ENCODE results near the gene HNRNPM. TPM values are rescaled to one million over a fixed set of nuclear protein-coding genes. Genes with fewer than 3 reads are reported as not detected.

The HNRNPM gene
- total and polyA plus RNA-seq, 7 donors = 62.8 to 224 (median 83.9) TPM

- no peak for TF ChIP-seq CTCF (IDR thresholded peaks at IDR 0.05)
- TF ChIP-seq POLR2A (IDR thresholded peaks at IDR 0.05) = no peak
- TF ChIP-seq POLR2AphosphoS5 (IDR thresholded peaks at IDR 0.05) = no peak
- TF ChIP-seq EP300 (IDR thresholded peaks at IDR 0.05) = no peak
- no peak overlapping the region for H3K4me3 ChIP-seq
- H3K27ac ChIP-seq = no peak overlapping the region
- H3K36me3 ChIP-seq = peaks cover 28 to 71% (median 39%) of the 10 kb centered on the region in 4 donors
- intact Hi-C loops (cut with DNase I) = no loop called here
- DNase-seq = no peak
- no peaks in the 10 kb centered on the region for H3K9me3 ChIP-seq
- WGBS, 2 donors = 78 to 84% methylated on average over 15 of the region's 15 CpGs
- peaks cover 0 to 5% (median under 1%) of the 10 kb centered on the region in 4 donors for H3K4me1 ChIP-seq
- H3K27me3 ChIP-seq = no peaks in the 10 kb centered on the region
These were observed 43.6 kb downstream of the HNRNPM start for GRCh38 chr19:8488365-8488764.

GRCh38 chr19:8489561-8490394, 45.0 kb downstream of the HNRNPM start:
- Histone ChIP-seq H3K36me3 (peaks cover 28 to 56% (median 35%) of the 10 kb centered on the region in 4 donors), H3K4me1 (no peaks in the 10 kb centered on the region), H3K27ac (no peak overlapping the region), H3K9me3 (no peaks in the 10 kb centered on the region), H3K4me3 (no peak overlapping the region), H3K27me3 (no peaks in the 10 kb centered on the region)
- 87 to 92% methylated on average over 25 of the region's 25 CpGs for WGBS, 2 donors
- TF ChIP-seq CTCF (IDR thresholded peaks at IDR 0.05) (no peak), POLR2AphosphoS5 (IDR thresholded peaks at IDR 0.05) (no peak), EP300 (IDR thresholded peaks at IDR 0.05) (no peak), POLR2A (IDR thresholded peaks at IDR 0.05) (no peak)
- no peak for DNase-seq
- intact Hi-C loops (cut with DNase I) = no loop called here

- TF ChIP-seq POLR2AphosphoS5 (IDR thresholded peaks at IDR 0.05) = no peak
- TF ChIP-seq POLR2A (IDR thresholded peaks at IDR 0.05) = no peak
- TF ChIP-seq EP300 (IDR thresholded peaks at IDR 0.05) = no peak
- TF ChIP-seq CTCF (IDR thresholded peaks at IDR 0.05) = no peak
- no peak for DNase-seq
- no peak overlapping the region for H3K27ac ChIP-seq
- H3K36me3 ChIP-seq = peaks cover 24 to 50% (median 31%) of the 10 kb centered on the region in 4 donors
- H3K4me3 ChIP-seq = no peak overlapping the region
- intact Hi-C loops (cut with DNase I) = no loop called here
- no peaks in the 10 kb centered on the region for H3K27me3 ChIP-seq
- WGBS, 2 donors = 92 to 93% methylated on average over 24 of the region's 24 CpGs
- H3K4me1 ChIP-seq = no peaks in the 10 kb centered on the region
- H3K9me3 ChIP-seq = no peaks in the 10 kb centered on the region
These were observed 45.6 kb downstream of the HNRNPM start for GRCh38 chr19:8490395-8490760.

- intact Hi-C loops (cut with DNase I) = no loop called here
- WGBS, 2 donors = 90 to 91% methylated on average over 12 of the region's 12 CpGs
- TF ChIP-seq EP300 (IDR thresholded peaks at IDR 0.05) = no peak
- no peak for TF ChIP-seq POLR2AphosphoS5 (IDR thresholded peaks at IDR 0.05)
- TF ChIP-seq CTCF (IDR thresholded peaks at IDR 0.05) = no peak
- no peak for TF ChIP-seq POLR2A (IDR thresholded peaks at IDR 0.05)
- Histone ChIP-seq H3K4me3 (no peak overlapping the region), H3K36me3 (peaks cover 19 to 45% (median 26%) of the 10 kb centered on the region in 4 donors), H3K4me1 (no peaks in the 10 kb centered on the region), H3K27me3 (no peaks in the 10 kb centered on the region), H3K9me3 (no peaks in the 10 kb centered on the region), H3K27ac (no peak overlapping the region)
- no peak for DNase-seq
These were observed 46.1 kb downstream of the HNRNPM start for GRCh38 chr19:8490873-8491272.
